WTC11 (cell line): ENCODE results near the gene NR1I3. TPM values are rescaled to one million over a fixed set of nuclear protein-coding genes. Genes with fewer than 3 reads are reported as not detected.

Source experiments
- ATAC-seq: fragments of 200-7000 bp; cut with Tn5 transposase; 2 replicates; pipeline ENCODE4 v1.10.0; 2021; ENCODE audit warnings: mild to moderate bottlenecking, moderate library complexity
- CTCF ChIA-PET: fragments of 300-600 bp; sonication (Branson Sonifier 250); formaldehyde crosslinking; loops from one replicate; lab custom pipeline; 2021; ENCODE audit warnings: antibody characterized with exemption; lab: Charles Lee
- POLR2A ChIA-PET: fragments of 350-600 bp; sonication (Branson Sonifier 250); formaldehyde crosslinking; loops from one replicate; lab custom pipeline; 2021; ENCODE audit warnings: antibody characterized with exemption; lab: Charles Lee
- DNase-seq: peaks from one replicate; pipeline ENCODE4 v3.0.0; 2021; ENCODE audit warnings: low spot score
- H3K27ac Mint-ChIP-seq: 2 replicates; pipeline ENCODE4 v1.8.0; 2021; ENCODE audit warnings: mixed read lengths
- H3K27me3 Mint-ChIP-seq: 2 replicates; pipeline ENCODE4 v1.8.0; 2021; ENCODE audit warnings: low read depth, mild to moderate bottlenecking, moderate library complexity, mixed read lengths
- H3K36me3 Mint-ChIP-seq: 2 replicates; pipeline ENCODE4 v1.8.0; 2021; ENCODE audit warnings: mixed read lengths
- H3K4me1 Mint-ChIP-seq: 2 replicates; pipeline ENCODE4 v1.8.0; 2022; ENCODE audit warnings: mixed read lengths
- H3K4me3 Mint-ChIP-seq: 2 replicates; pipeline ENCODE4 v1.8.0; 2021; ENCODE audit warnings: mild to moderate bottlenecking, moderate library complexity, mixed read lengths
- H3K9me3 Mint-ChIP-seq: 2 replicates; pipeline ENCODE4 v1.8.0; 2021; ENCODE audit warnings: mixed read lengths
- ELF4 ChIP-seq: sonication (generic); formaldehyde crosslinking; IDR thresholded peaks from 2 replicates; pipeline ENCODE4 v1.8.1; 2022; ENCODE audit warnings: low read depth, mild to moderate bottlenecking, moderate library complexity, missing genetic modification reagents
- GABPB1 ChIP-seq: sonication (generic); formaldehyde crosslinking; IDR thresholded peaks from 2 replicates; pipeline ENCODE4 v1.8.1; 2023; ENCODE audit warnings: mild to moderate bottlenecking, missing genetic modification reagents
- GTF2I ChIP-seq: fragments of 250-450 bp; sonication (Bioruptor Pico); conservative IDR thresholded peaks from 2 replicates; pipeline ENCODE4 v1.4.0; 2021; ENCODE audit warnings: mild to moderate bottlenecking
- NR1H2 ChIP-seq: sonication (generic); formaldehyde crosslinking; IDR thresholded peaks from 2 replicates; pipeline ENCODE4 v1.9.0; 2021; ENCODE audit warnings: mild to moderate bottlenecking, moderate library complexity, missing genetic modification reagents
- PRRX2 ChIP-seq: fragments of 250-450 bp; sonication (Bioruptor Pico); IDR thresholded peaks from 2 replicates; pipeline ENCODE4 v1.8.0; 2021; ENCODE audit warnings: mild to moderate bottlenecking
- SMAD3 ChIP-seq: sonication (generic); formaldehyde crosslinking; IDR thresholded peaks from 2 replicates; pipeline ENCODE4 v1.8.0; 2022; ENCODE audit warnings: missing genetic modification reagents, mild to moderate bottlenecking, borderline replicate concordance
- TEAD4 ChIP-seq: sonication (generic); formaldehyde crosslinking; IDR thresholded peaks from 2 replicates; pipeline ENCODE4 v1.8.0; 2022; ENCODE audit warnings: mild to moderate bottlenecking, missing genetic modification reagents
- ZBTB21 ChIP-seq: sonication (generic); formaldehyde crosslinking; IDR thresholded peaks from 2 replicates; pipeline ENCODE4 v1.8.1; 2023; ENCODE audit warnings: mild to moderate bottlenecking, missing genetic modification reagents, borderline replicate concordance
- ZNF121 ChIP-seq: sonication (generic); formaldehyde crosslinking; IDR thresholded peaks from 2 replicates; pipeline ENCODE4 v1.8.0; 2023; ENCODE audit warnings: missing genetic modification reagents
- ZNF416 ChIP-seq: fragments of 250-450 bp; sonication (Bioruptor Pico); IDR thresholded peaks from 2 replicates; pipeline ENCODE4 v1.9.0; 2021; ENCODE audit warnings: mild to moderate bottlenecking, inconsistent platforms
- ZNF671 ChIP-seq: fragments of 250-450 bp; sonication (Bioruptor Pico); IDR thresholded peaks from 2 replicates; pipeline ENCODE4 v1.8.0; 2021; ENCODE audit warnings: mild to moderate bottlenecking
- total RNA-seq: library from RNA; stranded (reverse); gene quantifications from 3 replicates; pipeline ENCODE4 v1.2.3, GENCODE V29; 2021
- TF ChIP-seq, protein P1 (sequence below): fragments of 250-450 bp; sonication (Bioruptor Pico); IDR thresholded peaks from 2 replicates; pipeline ENCODE4 v2.1.2; 2022; ENCODE audit warnings: mild to moderate bottlenecking, moderate library complexity
- TF ChIP-seq, protein P2 (sequence below): sonication (generic); formaldehyde crosslinking; IDR thresholded peaks from 2 replicates; pipeline ENCODE4 v1.8.1; 2023; ENCODE audit warnings: mild to moderate bottlenecking, missing genetic modification reagents, moderate library complexity
- TF ChIP-seq, protein P3 (sequence below): sonication (generic); formaldehyde crosslinking; IDR thresholded peaks from 2 replicates; pipeline ENCODE4 v1.8.1; 2022; ENCODE audit warnings: mild to moderate bottlenecking, moderate library complexity, missing genetic modification reagents
- TF ChIP-seq, protein P4 (sequence below): sonication (generic); formaldehyde crosslinking; IDR thresholded peaks from 2 replicates; pipeline ENCODE4 v1.8.1; 2023; ENCODE audit warnings: mild to moderate bottlenecking, missing genetic modification reagents, moderate library complexity
- TF ChIP-seq, protein P5 (sequence below): fragments of 250-450 bp; sonication (Bioruptor Pico); conservative IDR thresholded peaks from 2 replicates; pipeline ENCODE4 v1.9.0; 2021; ENCODE audit warnings: mild to moderate bottlenecking
- TF ChIP-seq, protein P6 (sequence below): sonication (generic); formaldehyde crosslinking; IDR thresholded peaks from 2 replicates; pipeline ENCODE4 v1.8.1; 2023; ENCODE audit warnings: mild to moderate bottlenecking, missing genetic modification reagents
- TF ChIP-seq, protein P7 (sequence below): sonication (generic); formaldehyde crosslinking; IDR thresholded peaks from 2 replicates; pipeline ENCODE4 v1.8.1; 2022; ENCODE audit warnings: missing genetic modification reagents, borderline replicate concordance
- TF ChIP-seq, protein P8 (sequence below): sonication (generic); formaldehyde crosslinking; IDR thresholded peaks from 2 replicates; pipeline ENCODE4 v1.8.1; 2022; ENCODE audit warnings: low read depth, missing genetic modification reagents, borderline replicate concordance

NR1I3 gene
- total RNA-seq, 1 experiment from 2014 or later, result not detected

DNA sequence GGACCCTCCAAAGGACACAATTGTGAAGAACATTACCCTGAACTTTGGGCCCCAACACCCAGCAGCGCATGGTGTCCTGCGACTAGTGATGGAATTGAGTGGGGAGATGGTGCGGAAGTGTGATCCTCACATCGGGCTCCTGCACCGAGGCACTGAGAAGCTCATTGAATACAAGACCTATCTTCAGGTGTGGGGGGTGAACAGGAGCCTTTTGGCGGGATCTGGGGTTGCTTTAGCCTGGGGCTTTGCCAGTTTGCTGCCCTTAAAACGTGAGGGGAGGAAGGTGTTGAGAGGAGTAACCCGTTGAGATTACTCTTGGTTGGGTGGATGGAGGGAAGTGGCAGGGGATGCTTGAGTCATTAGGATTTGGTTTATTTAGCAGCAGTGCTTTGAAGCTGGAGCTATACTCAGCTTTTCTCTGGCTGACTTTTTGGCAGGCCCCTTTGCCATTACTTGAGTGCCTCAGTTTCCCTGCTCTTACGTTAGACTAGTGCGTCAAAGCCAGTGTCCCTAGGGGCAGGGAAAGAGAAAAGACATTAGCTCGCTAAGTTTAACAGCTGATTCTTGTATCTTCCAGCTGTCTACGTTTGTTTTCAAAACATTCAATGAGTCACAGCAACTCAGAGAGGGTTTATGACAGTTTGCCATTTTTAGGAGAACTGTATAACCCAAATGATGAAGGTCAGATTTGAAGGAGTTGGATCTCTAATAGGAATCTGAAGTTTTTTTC, 31.4 kb downstream of the NR1I3 start:
- TF ChIP-seq ELF4 (CRISPR knock-in tag) (no peak), TEAD4 (no peak), ZNF671 (CRISPR knock-in tag) (no peak), GTF2I (no peak), NR1H2 (no peak), ZNF121 (CRISPR knock-in tag) (no peak), GABPB1 (CRISPR knock-in tag) (no peak)
- TF ChIP-seq, protein P1, sequence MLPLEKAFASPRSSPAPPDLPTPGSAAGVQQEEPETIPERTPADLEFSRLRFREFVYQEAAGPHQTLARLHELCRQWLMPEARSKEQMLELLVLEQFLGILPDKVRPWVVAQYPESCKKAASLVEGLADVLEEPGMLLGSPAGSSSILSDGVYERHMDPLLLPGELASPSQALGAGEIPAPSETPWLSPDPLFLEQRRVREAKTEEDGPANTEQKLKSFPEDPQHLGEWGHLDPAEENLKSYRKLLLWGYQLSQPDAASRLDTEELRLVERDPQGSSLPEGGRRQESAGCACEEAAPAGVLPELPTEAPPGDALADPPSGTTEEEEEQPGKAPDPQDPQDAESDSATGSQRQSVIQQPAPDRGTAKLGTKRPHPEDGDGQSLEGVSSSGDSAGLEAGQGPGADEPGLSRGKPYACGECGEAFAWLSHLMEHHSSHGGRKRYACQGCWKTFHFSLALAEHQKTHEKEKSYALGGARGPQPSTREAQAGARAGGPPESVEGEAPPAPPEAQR, result no peak
- TF ChIP-seq, protein P2, sequence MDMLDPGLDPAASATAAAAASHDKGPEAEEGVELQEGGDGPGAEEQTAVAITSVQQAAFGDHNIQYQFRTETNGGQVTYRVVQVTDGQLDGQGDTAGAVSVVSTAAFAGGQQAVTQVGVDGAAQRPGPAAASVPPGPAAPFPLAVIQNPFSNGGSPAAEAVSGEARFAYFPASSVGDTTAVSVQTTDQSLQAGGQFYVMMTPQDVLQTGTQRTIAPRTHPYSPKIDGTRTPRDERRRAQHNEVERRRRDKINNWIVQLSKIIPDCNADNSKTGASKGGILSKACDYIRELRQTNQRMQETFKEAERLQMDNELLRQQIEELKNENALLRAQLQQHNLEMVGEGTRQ, result no peak
- TF ChIP-seq, protein P3, sequence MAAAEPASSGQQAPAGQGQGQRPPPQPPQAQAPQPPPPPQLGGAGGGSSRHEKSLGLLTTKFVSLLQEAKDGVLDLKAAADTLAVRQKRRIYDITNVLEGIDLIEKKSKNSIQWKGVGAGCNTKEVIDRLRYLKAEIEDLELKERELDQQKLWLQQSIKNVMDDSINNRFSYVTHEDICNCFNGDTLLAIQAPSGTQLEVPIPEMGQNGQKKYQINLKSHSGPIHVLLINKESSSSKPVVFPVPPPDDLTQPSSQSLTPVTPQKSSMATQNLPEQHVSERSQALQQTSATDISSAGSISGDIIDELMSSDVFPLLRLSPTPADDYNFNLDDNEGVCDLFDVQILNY (CRISPR knock-in tag), result no peak
- H3K9me3 Mint-ChIP-seq, result no peaks in the 10 kb centered on the region
- peaks cover 21% of the 10 kb centered on the region for H3K4me1 Mint-ChIP-seq
- H3K27me3 Mint-ChIP-seq, result no peaks in the 10 kb centered on the region; the same call in 1 of the 2 replicates
- H3K4me3 Mint-ChIP-seq, result no peak overlapping the region
- peaks cover 48% of the 10 kb centered on the region for H3K36me3 Mint-ChIP-seq
- DNase-seq (no peak), ATAC-seq (no peak)
- 0 out of 2 replicates have a peak overlapping the region, but pooled peaks have one; percentile 35 for H3K27ac Mint-ChIP-seq
- ChIA-PET POLR2A (interaction anchor here (1.1 kb wide), 1 partner anchor 19 kb away, joined by 5 read pairs; the partner anchor contains the start of gene TOMM40L), CTCF (interaction anchor here (0.7 to 1.6 kb wide), 4 partner anchors 8 to 100 kb away, joined by 3 to 5 read pairs (median 4); partner anchors contain the start of genes PCP4L1 and TOMM40L)

DNA sequence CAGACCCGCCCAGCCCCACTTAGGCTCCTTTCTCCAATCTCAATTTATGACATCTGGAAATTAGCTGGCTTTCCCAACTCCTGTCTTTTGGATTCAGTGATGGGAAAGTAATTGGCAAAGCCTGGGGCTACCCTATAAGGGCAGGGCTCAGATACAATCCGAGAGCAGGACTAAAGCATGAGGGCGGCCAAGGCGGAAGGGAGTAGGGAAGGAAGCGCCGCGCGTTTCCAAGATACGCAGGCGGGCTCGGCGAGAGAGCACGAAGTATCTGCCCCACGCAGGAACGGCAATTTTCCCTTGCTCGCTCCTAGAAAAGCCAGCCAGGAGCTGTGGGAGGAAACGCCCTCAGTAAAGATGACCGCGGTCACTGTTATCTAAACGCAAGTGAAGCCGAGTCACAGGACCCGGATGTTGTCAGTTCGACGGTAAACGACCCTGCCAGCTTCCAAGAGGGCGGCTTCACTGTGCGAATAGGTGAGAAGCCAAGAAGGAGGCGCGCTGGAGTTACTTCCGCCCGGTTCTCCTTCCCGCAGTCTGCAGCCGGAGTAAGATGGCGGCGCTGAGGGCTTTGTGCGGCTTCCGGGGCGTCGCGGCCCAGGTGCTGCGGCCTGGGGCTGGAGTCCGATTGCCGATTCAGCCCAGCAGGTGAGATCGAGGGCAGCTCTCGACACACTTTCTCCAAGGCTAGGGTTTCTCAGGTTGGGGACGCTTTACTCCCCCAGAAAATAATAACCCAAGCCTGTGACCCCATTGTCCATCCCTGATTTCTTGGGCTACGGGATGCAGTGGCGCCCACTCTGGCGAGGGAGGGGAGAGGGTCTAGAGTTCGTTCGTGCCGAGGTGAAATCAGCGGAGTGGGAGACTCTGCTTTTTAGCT, 35.9 kb downstream of the NR1I3 start, which contains the start of gene NDUFS2:
Gene NDUFS2, plus strand, starts transcription at position 532 of the 877 bp plus-strand sequence. Its CDS starts 19 bp downstream, at position 551.
- DNase-seq (peak; percentile 97), ATAC-seq (peak; percentile 80)
- CTCF ChIA-PET, result interaction anchor here (0.6 to 3.4 kb wide), 13 partner anchors 8 to 238 kb away, joined by 3 to 40 read pairs (median 6); partner anchors contain the start of genes APOA2, B4GALT3, PPOX and TOMM40L
- Mint-ChIP-seq H3K27me3 (no peaks in the 10 kb centered on the region), H3K27ac (peak within 1 kb of the TSS; percentile 96), H3K4me3 (peak within 1 kb of the TSS; percentile 91), H3K4me1 (peaks cover 59% of the 10 kb centered on the region), H3K36me3 (peaks cover 30% of the 10 kb centered on the region), H3K9me3 (no peaks in the 10 kb centered on the region)
- POLR2A ChIA-PET, result interaction anchor here (0.6 to 2.2 kb wide), 8 partner anchors 8 to 188 kb away, joined by 3 to 8 read pairs (median 4); partner anchors contain the start of genes DEDD, F11R and TOMM40L
- no peak for TF ChIP-seq ZBTB21 (CRISPR knock-in tag)
- TF ChIP-seq PRRX2 (CRISPR knock-in tag), result no peak
- TF ChIP-seq, protein P2, result peak; percentile 59
- TF ChIP-seq, protein P4, sequence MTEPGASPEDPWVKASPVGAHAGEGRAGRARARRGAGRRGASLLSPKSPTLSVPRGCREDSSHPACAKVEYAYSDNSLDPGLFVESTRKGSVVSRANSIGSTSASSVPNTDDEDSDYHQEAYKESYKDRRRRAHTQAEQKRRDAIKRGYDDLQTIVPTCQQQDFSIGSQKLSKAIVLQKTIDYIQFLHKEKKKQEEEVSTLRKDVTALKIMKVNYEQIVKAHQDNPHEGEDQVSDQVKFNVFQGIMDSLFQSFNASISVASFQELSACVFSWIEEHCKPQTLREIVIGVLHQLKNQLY, result no peak
- TF ChIP-seq SMAD3 (CRISPR knock-in tag), result 0 out of 2 replicates have a peak, but pooled peaks have one; percentile 52
- TF ChIP-seq, protein P5, sequence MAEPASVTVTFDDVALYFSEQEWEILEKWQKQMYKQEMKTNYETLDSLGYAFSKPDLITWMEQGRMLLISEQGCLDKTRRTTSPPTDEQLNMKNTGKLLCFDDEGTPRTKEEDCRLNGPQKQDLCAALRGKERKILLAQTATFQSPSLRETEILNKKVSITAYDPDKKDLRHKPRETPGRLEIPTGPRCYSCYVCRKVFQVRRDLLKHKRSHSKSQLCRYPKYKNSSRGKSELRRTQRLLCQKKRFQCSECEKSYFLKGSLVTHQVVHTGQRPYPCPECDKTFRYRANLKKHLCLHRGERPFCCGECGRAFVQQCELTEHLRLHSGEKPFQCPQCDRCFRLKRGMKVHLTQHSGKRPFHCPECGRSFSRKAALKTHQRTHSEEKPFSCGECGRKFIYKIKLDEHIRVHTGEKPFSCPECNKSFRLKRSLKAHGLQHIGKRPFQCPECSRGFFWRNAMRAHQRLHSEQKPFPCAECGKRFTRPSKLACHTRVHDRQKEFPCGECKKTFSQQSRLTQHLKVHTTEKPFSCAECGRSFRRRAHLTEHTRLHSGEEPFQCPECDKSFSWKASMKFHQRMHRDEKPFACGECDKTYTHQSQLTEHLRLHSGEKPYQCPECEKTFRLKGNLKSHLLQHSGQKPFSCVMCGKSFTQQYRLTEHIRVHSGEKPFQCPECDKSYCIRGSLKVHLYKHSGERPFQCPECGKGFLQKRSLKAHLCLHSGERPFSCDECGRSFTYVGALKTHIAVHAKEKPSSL (CRISPR knock-in tag), result no peak
- TF ChIP-seq, protein P6, sequence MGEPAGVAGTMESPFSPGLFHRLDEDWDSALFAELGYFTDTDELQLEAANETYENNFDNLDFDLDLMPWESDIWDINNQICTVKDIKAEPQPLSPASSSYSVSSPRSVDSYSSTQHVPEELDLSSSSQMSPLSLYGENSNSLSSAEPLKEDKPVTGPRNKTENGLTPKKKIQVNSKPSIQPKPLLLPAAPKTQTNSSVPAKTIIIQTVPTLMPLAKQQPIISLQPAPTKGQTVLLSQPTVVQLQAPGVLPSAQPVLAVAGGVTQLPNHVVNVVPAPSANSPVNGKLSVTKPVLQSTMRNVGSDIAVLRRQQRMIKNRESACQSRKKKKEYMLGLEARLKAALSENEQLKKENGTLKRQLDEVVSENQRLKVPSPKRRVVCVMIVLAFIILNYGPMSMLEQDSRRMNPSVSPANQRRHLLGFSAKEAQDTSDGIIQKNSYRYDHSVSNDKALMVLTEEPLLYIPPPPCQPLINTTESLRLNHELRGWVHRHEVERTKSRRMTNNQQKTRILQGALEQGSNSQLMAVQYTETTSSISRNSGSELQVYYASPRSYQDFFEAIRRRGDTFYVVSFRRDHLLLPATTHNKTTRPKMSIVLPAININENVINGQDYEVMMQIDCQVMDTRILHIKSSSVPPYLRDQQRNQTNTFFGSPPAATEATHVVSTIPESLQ (CRISPR knock-in tag), result no peak
- TF ChIP-seq, protein P7, sequence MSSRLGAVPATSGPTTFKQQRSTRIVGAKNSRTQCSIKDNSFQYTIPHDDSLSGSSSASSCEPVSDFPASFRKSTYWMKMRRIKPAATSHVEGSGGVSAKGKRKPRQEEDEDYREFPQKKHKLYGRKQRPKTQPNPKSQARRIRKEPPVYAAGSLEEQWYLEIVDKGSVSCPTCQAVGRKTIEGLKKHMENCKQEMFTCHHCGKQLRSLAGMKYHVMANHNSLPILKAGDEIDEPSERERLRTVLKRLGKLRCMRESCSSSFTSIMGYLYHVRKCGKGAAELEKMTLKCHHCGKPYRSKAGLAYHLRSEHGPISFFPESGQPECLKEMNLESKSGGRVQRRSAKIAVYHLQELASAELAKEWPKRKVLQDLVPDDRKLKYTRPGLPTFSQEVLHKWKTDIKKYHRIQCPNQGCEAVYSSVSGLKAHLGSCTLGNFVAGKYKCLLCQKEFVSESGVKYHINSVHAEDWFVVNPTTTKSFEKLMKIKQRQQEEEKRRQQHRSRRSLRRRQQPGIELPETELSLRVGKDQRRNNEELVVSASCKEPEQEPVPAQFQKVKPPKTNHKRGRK (CRISPR knock-in tag), result no peak
- no peak for TF ChIP-seq ZNF416 (CRISPR knock-in tag)
- TF ChIP-seq, protein P8, sequence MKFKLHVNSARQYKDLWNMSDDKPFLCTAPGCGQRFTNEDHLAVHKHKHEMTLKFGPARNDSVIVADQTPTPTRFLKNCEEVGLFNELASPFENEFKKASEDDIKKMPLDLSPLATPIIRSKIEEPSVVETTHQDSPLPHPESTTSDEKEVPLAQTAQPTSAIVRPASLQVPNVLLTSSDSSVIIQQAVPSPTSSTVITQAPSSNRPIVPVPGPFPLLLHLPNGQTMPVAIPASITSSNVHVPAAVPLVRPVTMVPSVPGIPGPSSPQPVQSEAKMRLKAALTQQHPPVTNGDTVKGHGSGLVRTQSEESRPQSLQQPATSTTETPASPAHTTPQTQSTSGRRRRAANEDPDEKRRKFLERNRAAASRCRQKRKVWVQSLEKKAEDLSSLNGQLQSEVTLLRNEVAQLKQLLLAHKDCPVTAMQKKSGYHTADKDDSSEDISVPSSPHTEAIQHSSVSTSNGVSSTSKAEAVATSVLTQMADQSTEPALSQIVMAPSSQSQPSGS (CRISPR knock-in tag), result no peak
- no peak for TF ChIP-seq TEAD4
